Activated naive CD4-positive, alpha-beta T cell treated with Interleukin-2 at 50 U/mL for 16 hours (primary cell): ENCODE measurements around the gene PTGIS.
"Not testable (repeated sequence)": the region's sequence is repeated elsewhere in the genome, so short reads cannot be mapped to it uniquely, and the experiment has no call there.

Source experiments
- DNase-seq: peaks from one replicate; pipeline ENCODE4 v3.0.0-alpha.2; 2020

PTGIS gene

GRCh38 chr20:49575551-49576060 lies 7.7 kb upstream of the PTGIS start:
- no peak for DNase-seq

GRCh38 chr20:49573900-49574416 lies 6.0 kb upstream of the PTGIS start:
- DNase-seq: no peak

GRCh38 chr20:49572857-49573256 lies 4.9 kb upstream of the PTGIS start:
- DNase-seq: no peak

GRCh38 chr20:49571553-49571835 lies 3.6 kb upstream of the PTGIS start:
- DNase-seq: no peak

GRCh38 chr20:49570828-49571552 lies 3.1 kb upstream of the PTGIS start:
- no peak for DNase-seq

GRCh38 chr20:49570161-49570827 lies 2.4 kb upstream of the PTGIS start:
- DNase-seq: no peak

- DNase-seq: no peak
Measured at GRCh38 chr20:49569411-49570115, 1.6 kb upstream of the PTGIS start.

GRCh38 chr20:49568278-49569151 lies 578 bp upstream of the PTGIS start:
- no peak for DNase-seq

GRCh38 chr20:49566401-49567364 lies 1.3 kb downstream of the PTGIS start:
- no peak for DNase-seq

GRCh38 chr20:49564991-49565390 lies 2.9 kb downstream of the PTGIS start:
- not testable (repeated sequence) for DNase-seq

GRCh38 chr20:49563015-49563980 lies 4.6 kb downstream of the PTGIS start:
- no peak for DNase-seq

GRCh38 chr20:49562311-49563014 lies 5.5 kb downstream of the PTGIS start:
- no peak for DNase-seq

GRCh38 chr20:49561806-49562205 lies 6.1 kb downstream of the PTGIS start:
- no peak for DNase-seq

- no peak for DNase-seq
Measured at GRCh38 chr20:49561256-49561655, 6.7 kb downstream of the PTGIS start.

GRCh38 chr20:49560646-49561045 lies 7.3 kb downstream of the PTGIS start:
- DNase-seq: no peak

- no peak for DNase-seq
Measured at GRCh38 chr20:49560186-49560585, 7.8 kb downstream of the PTGIS start.

GRCh38 chr20:49559411-49560081 lies 8.4 kb downstream of the PTGIS start:
- no peak for DNase-seq

GRCh38 chr20:49558826-49559225 lies 9.1 kb downstream of the PTGIS start:
- DNase-seq: no peak

- DNase-seq: no peak
Measured at GRCh38 chr20:49557449-49557848, 10.5 kb downstream of the PTGIS start.
